IMR-90 (cell line): Measurements from ENCODE around the gene NBPF6.
"Not testable (repeated sequence)": the region's sequence is repeated elsewhere in the genome, so short reads cannot be mapped to it uniquely, and the experiment has no call there.

Source experiments
- BHLHE40 ChIP-seq: fragments of 150-350 bp; IDR thresholded peaks from 2 replicates; pipeline ENCODE4 v1.6.1; 2016; ENCODE audit warnings: mild to moderate bottlenecking, low read depth, low read length
- CEBPB ChIP-seq: IDR thresholded peaks from 2 replicates; pipeline ENCODE4 v1.6.1; 2012; ENCODE audit warnings: low read depth, low read length, improper control_type of control experiment
- CHD1 ChIP-seq: IDR thresholded peaks from 2 replicates; pipeline ENCODE4 v1.6.1; 2012; ENCODE audit warnings: low read depth, low read length, improper control_type of control experiment
- CTCF ChIP-seq: conservative IDR thresholded peaks from 2 replicates; pipeline ENCODE4 v1.5.1; 2012; ENCODE audit warnings: mild to moderate bottlenecking, low read depth, low read length, improper control_type of control experiment
- ELK1 ChIP-seq: fragments of 150-350 bp; IDR thresholded peaks from 2 replicates; pipeline ENCODE4 v1.6.1; 2016; ENCODE audit warnings: low read depth, mild to moderate bottlenecking, low read length, moderate library complexity, borderline replicate concordance
- FOS ChIP-seq: fragments of 150-350 bp; IDR thresholded peaks from 2 replicates; pipeline ENCODE4 v1.6.1; 2016; ENCODE audit warnings: low read depth, low read length
- MAFK ChIP-seq: IDR thresholded peaks from 2 replicates; pipeline ENCODE4 v1.6.1; 2012; ENCODE audit warnings: low read depth, low read length, improper control_type of control experiment
- POLR2A ChIP-seq: IDR thresholded peaks from 2 replicates; pipeline ENCODE4 v1.6.1; 2012; ENCODE audit warnings: mild to moderate bottlenecking, low read depth, low read length
- RAD21 ChIP-seq: IDR thresholded peaks from 2 replicates; pipeline ENCODE4 v1.6.1; 2012; ENCODE audit warnings: low read length, improper control_type of control experiment
- RFX5 ChIP-seq: IDR thresholded peaks from 2 replicates; pipeline ENCODE4 v1.8.0; 2012; ENCODE audit warnings: low read depth, mild to moderate bottlenecking, low read length, moderate library complexity
- SMC3 ChIP-seq: fragments of 150-350 bp; IDR thresholded peaks from 2 replicates; pipeline ENCODE4 v1.6.1; 2016; ENCODE audit warnings: low read depth, mild to moderate bottlenecking, antibody characterized with exemption, low read length, moderate library complexity

GRCh38 chr1:108513914-108514313 lies 63.8 kb downstream of the NBPF6 start:
- not testable (repeated sequence) for TF ChIP-seq SMC3, POLR2A, CTCF, RAD21, RFX5, MAFK, CEBPB, CHD1, ELK1, BHLHE40, FOS
